Suprapubic skin (tissue), 4 donors: ENCODE data around the gene JAKMIP1. TPM values are rescaled to one million over a fixed set of nuclear protein-coding genes. Genes with fewer than 3 reads are reported as not detected.
A peak's percentile ranks its signal among the peaks of the same experiment; 100 is the strongest.

ENCODE experiments used
- DNase-seq, 2 donors: peaks; one replicate each; pipeline ENCODE4 v3.0.0-alpha.2; 2019; ENCODE audit warnings: low spot score in 2 of 2
- H3K27ac ChIP-seq: fragments of 200-600 bp; sonication (generic); one replicate; pipeline ENCODE4 v1.5.1; 2019
- H3K27me3 ChIP-seq: fragments of 200-600 bp; sonication (generic); one replicate; pipeline ENCODE4 v1.5.1; 2019
- H3K36me3 ChIP-seq: fragments of 200-600 bp; sonication (generic); one replicate; pipeline ENCODE4 v1.5.1; 2019
- H3K4me1 ChIP-seq: fragments of 200-600 bp; sonication (generic); one replicate; pipeline ENCODE4 v1.5.1; 2019
- H3K4me3 ChIP-seq: fragments of 200-600 bp; sonication (generic); one replicate; pipeline ENCODE4 v1.5.1; 2019; ENCODE audit warnings: mild to moderate bottlenecking
- H3K9me3 ChIP-seq: fragments of 200-600 bp; sonication (generic); one replicate; pipeline ENCODE4 v1.5.1; 2019
- EP300 ChIP-seq: sonication (generic); formaldehyde crosslinking; IDR thresholded peaks from one replicate; pipeline ENCODE4 v1.6.1; 2017; ENCODE audit warnings: antibody characterized with exemption
- POLR2A ChIP-seq, 2 donors: fragments of 450-650 bp; IDR thresholded peaks; one replicate each; pipeline ENCODE4 v1.6.1; 2017; ENCODE audit warnings: antibody characterized with exemption in 2 of 2, mild to moderate bottlenecking in 2 of 2, moderate library complexity in 2 of 2
- POLR2AphosphoS5 ChIP-seq, 3 donors: sonication (generic); formaldehyde crosslinking; IDR thresholded peaks; one replicate each; pipeline ENCODE4 v1.6.1; 2017; ENCODE audit warnings: antibody characterized with exemption in 3 of 3
- WGBS: methylation state at CpG from one replicate; pipeline ENCODE4 v1.1.5; 2018; 5-methylcytosine and 5-hydroxymethylcytosine counted together
- total RNA-seq, 4 donors: library from RNA; depleted of rRNA; stranded (reverse); fragments of >200 nt; gene quantifications; one replicate each; pipeline ENCODE4 v1.1.0, GENCODE V29; 2016
- TF ChIP-seq, protein P1 (sequence below), 2 donors: fragments of 200-600 bp in 1 of 2; fragments of 450-650 bp in 1 of 2; sonication (generic) in 1 of 2; IDR thresholded peaks; one replicate each; pipeline ENCODE4 v1.5.1; 2016 to 2019; ENCODE audit warnings: antibody characterized with exemption in 2 of 2, mild to moderate bottlenecking in 1 of 2, moderate library complexity in 1 of 2

Gene JAKMIP1
- total RNA-seq, 4 donors from 2014 or later = 0.24 TPM; not detected in 3

- Histone ChIP-seq H3K9me3 (no peaks in the 10 kb centered on the region), H3K27me3 (peaks cover 30% of the 10 kb centered on the region), H3K4me3 (no peak overlapping the region), H3K4me1 (no peaks in the 10 kb centered on the region), H3K27ac (no peak overlapping the region), H3K36me3 (no peaks in the 10 kb centered on the region)
- peak in 1 of 2 donors; percentile 61 for DNase-seq
- 63% methylated on average over 29 of the region's 60 CpGs for WGBS
- TF ChIP-seq, protein P1, sequence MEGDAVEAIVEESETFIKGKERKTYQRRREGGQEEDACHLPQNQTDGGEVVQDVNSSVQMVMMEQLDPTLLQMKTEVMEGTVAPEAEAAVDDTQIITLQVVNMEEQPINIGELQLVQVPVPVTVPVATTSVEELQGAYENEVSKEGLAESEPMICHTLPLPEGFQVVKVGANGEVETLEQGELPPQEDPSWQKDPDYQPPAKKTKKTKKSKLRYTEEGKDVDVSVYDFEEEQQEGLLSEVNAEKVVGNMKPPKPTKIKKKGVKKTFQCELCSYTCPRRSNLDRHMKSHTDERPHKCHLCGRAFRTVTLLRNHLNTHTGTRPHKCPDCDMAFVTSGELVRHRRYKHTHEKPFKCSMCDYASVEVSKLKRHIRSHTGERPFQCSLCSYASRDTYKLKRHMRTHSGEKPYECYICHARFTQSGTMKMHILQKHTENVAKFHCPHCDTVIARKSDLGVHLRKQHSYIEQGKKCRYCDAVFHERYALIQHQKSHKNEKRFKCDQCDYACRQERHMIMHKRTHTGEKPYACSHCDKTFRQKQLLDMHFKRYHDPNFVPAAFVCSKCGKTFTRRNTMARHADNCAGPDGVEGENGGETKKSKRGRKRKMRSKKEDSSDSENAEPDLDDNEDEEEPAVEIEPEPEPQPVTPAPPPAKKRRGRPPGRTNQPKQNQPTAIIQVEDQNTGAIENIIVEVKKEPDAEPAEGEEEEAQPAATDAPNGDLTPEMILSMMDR (IDR thresholded peaks at IDR 0.05) = no peak
- no peak for TF ChIP-seq POLR2A (IDR thresholded peaks at IDR 0.05)
- no peak for TF ChIP-seq POLR2AphosphoS5 (IDR thresholded peaks at IDR 0.05)
These were observed 94.9 kb downstream of the JAKMIP1 start for GRCh38 chr4:6105311-6105911.

DNA sequence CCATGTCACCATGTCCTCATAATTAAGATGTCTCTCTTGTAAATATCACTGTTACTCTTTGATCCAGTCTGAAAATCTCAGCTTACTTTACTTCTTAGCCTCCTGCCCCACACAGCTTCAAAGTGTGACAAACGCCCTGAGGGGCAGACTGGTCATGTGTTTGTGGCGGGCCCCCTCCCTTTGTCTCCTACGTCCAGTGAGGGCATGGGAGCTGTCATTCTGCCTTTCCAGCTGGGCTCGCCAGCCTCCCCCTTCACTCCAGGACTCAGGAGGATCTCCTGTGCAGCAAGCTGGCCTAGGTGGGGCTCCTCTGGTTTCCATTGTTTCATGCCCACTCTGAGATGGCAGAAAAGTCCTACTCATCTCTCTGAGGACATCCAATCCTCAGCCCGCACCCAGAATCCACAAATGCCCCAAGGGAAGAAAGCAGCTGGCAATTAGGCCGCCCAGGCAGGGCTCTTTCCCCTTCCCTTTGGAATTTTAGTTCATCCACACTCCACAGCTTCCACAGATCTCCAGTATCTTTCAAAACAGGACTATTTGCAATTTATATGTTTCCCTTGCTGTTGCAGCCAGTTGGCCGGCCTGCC is 95.7 kb downstream of the JAKMIP1 start:
- no peaks in the 10 kb centered on the region for H3K36me3 ChIP-seq
- no peak overlapping the region for H3K4me3 ChIP-seq
- TF ChIP-seq, protein P1 (IDR thresholded peaks at IDR 0.05) = no peak
- no peak for TF ChIP-seq POLR2AphosphoS5 (IDR thresholded peaks at IDR 0.05)
- TF ChIP-seq EP300 = no peak
- TF ChIP-seq POLR2A (IDR thresholded peaks at IDR 0.05) = no peak
- WGBS = 53% methylated on average over 7 of the region's 7 CpGs
- DNase-seq = peak in 1 of 2 donors; percentile 56
- H3K4me1 ChIP-seq = no peaks in the 10 kb centered on the region
- H3K27me3 ChIP-seq = peaks cover 30% of the 10 kb centered on the region
- H3K27ac ChIP-seq = no peak overlapping the region
- H3K9me3 ChIP-seq = no peaks in the 10 kb centered on the region

- Histone ChIP-seq H3K9me3 (no peaks in the 10 kb centered on the region), H3K36me3 (no peaks in the 10 kb centered on the region), H3K27ac (no peak overlapping the region), H3K4me3 (no peak overlapping the region), H3K4me1 (no peaks in the 10 kb centered on the region), H3K27me3 (peaks cover 12% of the 10 kb centered on the region)
- WGBS = 78% methylated on average over 5 of the region's 5 CpGs
- TF ChIP-seq, protein P1 (IDR thresholded peaks at IDR 0.05) = no peak
- TF ChIP-seq EP300 = no peak
- TF ChIP-seq POLR2AphosphoS5 (IDR thresholded peaks at IDR 0.05) = no peak
- no peak for TF ChIP-seq POLR2A (IDR thresholded peaks at IDR 0.05)
- peak in 1 of 2 donors; percentile 50 for DNase-seq
These were observed 102.8 kb downstream of the JAKMIP1 start for GRCh38 chr4:6097581-6097980.

- no peaks in the 10 kb centered on the region for H3K36me3 ChIP-seq
- H3K27me3 ChIP-seq = peaks cover 23% of the 10 kb centered on the region
- no peak for TF ChIP-seq EP300
- no peak for TF ChIP-seq POLR2AphosphoS5 (IDR thresholded peaks at IDR 0.05)
- no peak for TF ChIP-seq POLR2A (IDR thresholded peaks at IDR 0.05)
- H3K4me1 ChIP-seq = no peaks in the 10 kb centered on the region
- 83% methylated on average over 6 of the region's 6 CpGs for WGBS
- DNase-seq = peak in 1 of 2 donors; percentile 38
- H3K4me3 ChIP-seq = no peak overlapping the region
- no peak overlapping the region for H3K27ac ChIP-seq
- no peaks in the 10 kb centered on the region for H3K9me3 ChIP-seq
These were observed 104.5 kb downstream of the JAKMIP1 start for GRCh38 chr4:6095897-6096296.

GRCh38 chr4:6095023-6095752 is 105.2 kb downstream of the JAKMIP1 start:
- Histone ChIP-seq H3K27me3 (peaks cover 23% of the 10 kb centered on the region), H3K9me3 (no peaks in the 10 kb centered on the region), H3K36me3 (no peaks in the 10 kb centered on the region), H3K4me1 (no peaks in the 10 kb centered on the region), H3K27ac (no peak overlapping the region), H3K4me3 (no peak overlapping the region)
- TF ChIP-seq POLR2A (IDR thresholded peaks at IDR 0.05) = no peak
- TF ChIP-seq EP300 = no peak
- TF ChIP-seq POLR2AphosphoS5 (IDR thresholded peaks at IDR 0.05) = no peak
- TF ChIP-seq, protein P1 (IDR thresholded peaks at IDR 0.05) = no peak
- DNase-seq = peak in 1 of 2 donors; percentile 41
- WGBS = 46% methylated on average over 8 of the region's 8 CpGs
